Measurements from ENCODE around the gene BAX.

BAX gene

DNA sequence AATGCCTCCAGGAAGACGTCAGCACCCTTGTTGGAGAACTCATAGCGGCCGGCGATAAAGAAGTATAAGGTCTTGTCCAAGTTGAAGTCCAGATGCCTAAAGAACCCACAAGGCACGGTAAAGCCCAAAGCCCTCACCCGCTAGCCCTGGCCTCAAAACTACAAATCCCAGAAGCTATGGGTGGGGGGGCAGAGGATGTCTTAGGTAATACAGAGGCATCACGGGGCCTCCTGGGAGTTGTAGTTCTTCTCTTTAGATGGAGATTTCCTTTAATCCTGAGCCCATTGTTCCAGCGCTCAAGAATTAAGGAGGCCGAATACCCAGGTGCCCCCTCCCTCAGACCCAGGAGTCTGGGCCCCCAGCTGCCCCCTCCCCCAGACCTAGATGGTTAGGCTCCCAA lies 27.6 kb downstream of the BAX start:
- no peak for DNase-seq (ENCODE audit: low read depth in 3 of 3, low spot score in 1 of 3)

DNA sequence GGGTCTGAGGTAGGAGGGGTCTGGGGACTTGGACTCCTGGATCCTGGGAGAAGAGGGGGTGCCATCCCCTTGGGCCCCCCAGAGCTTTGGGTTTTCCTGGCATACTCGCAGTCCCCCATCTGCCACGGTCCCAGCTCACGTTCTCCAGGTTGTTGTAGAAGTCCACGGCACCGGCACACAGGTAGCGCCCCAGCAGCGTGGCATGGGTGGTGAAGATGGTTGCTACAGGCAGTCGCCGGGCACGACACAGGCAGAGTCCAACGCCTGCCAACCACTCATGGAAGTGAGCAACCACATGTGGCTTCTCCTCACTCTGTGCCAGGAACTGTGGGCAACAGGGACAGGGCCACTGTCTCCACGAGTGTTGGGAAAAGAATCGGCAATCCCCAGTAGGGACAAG lies 31.0 kb downstream of the BAX start:
- no peak for DNase-seq (ENCODE audit: low read depth in 3 of 3, low spot score in 1 of 3)

DNA sequence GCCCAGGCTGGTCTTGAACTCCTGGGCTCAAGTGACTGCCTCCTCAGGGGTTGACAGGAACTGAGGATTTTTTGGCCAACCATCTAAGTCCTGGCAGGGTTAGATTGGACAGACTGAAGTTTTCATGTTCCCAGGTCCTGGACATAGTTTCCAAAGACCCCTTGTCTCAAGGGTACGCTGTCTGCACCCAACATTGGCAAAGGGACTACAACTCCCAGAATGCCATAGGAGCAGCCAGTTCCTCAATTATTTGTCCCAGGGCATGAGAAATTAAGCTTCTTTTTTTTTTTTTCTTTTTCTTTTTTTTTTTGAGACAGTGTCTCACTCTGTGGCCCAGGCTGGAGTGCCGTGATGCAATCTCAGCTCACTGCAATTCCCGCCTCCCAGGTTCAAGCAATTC lies 31.5 kb downstream of the BAX start:
- DNase-seq (ENCODE audit: low read depth in 3 of 3, low spot score in 1 of 3) = no peak

DNA sequence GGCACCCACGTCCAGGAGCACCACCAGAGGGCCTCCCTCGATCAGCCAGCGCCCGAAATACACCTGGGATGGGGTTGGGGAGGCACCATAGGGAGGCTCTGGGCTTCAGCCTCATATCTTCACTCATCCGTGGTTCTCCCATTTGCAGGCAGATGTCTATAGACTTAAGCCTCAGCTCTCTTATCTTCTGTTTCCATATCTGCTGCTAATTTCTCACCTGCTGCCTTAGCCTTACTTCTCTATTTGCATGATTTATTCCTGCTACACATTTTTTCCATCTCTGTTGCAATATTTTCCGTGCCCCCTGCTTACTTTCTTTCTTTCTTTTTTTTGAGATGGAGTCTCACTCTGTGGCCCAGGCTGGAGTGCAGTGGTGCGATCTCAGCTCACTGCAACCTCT lies 32.6 kb downstream of the BAX start:
- DNase-seq (ENCODE audit: low read depth in 3 of 3, low spot score in 1 of 3) = no peak

DNA sequence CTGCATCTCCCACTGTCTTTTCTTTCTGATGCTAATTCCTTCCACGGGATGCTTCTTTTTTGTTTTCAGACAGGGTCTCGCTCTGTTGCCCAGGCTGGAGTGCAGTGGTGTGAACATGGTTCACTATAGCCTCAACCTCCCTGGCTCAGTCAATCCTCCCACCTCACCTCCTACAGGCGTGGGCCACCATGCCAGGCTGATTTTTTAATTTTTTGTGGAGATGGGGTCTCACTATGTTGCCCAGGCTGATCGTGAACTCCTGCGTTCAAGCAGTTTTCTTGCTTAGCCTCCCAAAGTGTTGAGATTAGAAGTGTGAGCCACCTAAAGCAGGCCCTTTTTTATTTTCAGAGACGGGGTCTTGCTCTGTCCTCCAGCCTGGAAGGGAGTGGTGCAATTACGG lies 33.6 kb downstream of the BAX start:
- no peak for DNase-seq (ENCODE audit: low read depth in 3 of 3, low spot score in 1 of 3)

DNA sequence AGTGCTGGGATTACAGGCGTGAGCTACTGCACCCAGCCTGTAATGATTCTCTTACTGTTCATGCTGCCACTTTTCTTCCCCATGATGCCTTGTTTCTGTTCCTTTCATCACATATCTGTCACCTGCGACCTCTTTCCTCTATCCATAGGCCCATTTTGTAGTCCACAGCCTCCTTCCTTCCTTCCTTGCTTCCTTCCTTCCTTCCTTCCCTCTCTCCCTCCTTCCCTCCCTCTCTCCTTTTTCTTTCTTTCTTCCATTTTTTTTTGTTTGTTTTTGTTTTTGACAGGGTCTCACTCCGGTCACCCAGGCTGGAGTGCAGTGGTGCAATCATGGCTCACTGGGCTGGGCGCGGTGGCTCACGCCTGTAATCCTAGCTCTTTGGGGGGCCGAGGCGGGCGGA lies 34.2 kb downstream of the BAX start:
- no peak for DNase-seq (ENCODE audit: low read depth in 3 of 3, low spot score in 1 of 3)

DNA sequence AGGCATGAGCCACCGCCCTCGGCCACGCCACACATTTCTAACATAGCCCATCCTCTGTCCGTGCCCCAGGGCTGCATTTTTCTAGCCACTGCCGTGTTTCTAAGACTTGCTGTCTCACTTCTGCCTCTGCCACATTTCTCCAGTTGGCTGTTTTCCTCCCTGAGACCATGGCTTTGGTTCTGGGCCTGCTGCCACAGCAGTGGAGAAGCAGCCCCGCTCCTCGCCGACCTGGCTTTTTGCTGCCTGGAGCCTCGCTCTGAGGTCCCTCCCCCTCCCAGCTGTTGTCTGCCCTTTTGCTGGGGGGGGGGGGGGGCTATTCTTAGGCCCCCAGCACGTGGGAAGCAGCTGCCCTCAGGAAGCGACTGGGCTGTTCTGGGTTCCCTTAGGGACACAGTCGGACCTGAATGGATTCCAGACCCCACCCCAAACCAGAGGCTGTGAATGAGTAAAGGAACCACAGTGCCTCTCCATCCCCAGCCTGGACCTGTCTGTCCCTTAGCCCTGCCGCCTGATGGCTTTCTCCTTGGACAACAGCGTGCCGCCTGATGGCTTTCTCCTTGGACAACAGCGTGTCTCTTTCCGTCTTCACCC lies 35.1 kb downstream of the BAX start:
- no peak for DNase-seq (ENCODE audit: low read depth in 3 of 3, low spot score in 1 of 3)

DNA sequence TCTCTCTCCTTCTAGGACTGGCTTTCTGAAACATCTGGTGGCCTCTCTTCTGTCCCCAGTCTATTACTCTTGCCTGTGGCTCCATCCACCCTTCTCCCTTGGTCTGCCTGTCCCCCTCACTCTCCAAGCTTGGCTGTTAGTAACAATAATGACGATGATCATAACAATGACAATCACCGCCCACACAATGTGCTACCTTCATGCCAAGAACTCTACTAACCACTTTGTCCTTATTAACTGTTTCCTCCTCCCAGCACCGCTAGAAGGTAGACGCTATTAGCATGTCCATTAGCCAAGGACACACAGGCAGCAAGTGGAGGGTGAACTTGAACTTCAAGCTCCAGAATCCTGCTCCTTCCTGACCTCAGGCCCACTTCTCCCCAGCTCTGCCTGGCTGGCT lies 35.7 kb downstream of the BAX start:
- DNase-seq (ENCODE audit: low read depth in 3 of 3, low spot score in 1 of 3) = no peak

DNA sequence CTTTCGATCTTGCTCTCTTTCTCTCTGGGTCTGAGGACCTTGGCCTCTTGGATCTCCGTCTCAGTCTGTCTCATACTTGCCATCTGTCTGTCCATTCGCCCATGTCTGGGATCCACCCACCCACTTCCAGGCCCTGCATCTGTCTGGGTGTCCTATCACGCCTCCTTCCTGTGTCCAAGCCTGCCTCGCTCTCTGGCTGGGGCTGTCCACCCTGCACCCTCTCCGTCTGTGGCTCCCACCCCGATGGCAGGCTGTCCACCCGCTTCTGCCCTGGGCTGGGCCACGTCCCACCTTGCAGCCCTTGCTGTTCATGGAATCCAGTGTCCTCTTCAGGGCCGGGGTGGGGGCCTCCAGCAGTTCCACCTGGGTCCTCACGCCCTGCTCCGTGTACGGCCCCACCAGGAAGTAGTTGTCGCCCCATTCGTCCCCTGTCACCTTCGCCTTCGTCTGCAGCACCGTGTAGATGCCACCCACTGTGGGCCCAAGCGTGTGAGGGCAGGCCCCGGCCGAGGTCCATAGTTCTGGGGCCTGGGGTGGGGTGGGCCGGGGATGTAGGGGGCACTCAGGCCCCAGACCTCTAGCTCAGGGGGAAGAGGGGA lies 36.4 kb downstream of the BAX start:
- DNase-seq (ENCODE audit: low read depth in 3 of 3, low spot score in 1 of 3) = no peak

DNA sequence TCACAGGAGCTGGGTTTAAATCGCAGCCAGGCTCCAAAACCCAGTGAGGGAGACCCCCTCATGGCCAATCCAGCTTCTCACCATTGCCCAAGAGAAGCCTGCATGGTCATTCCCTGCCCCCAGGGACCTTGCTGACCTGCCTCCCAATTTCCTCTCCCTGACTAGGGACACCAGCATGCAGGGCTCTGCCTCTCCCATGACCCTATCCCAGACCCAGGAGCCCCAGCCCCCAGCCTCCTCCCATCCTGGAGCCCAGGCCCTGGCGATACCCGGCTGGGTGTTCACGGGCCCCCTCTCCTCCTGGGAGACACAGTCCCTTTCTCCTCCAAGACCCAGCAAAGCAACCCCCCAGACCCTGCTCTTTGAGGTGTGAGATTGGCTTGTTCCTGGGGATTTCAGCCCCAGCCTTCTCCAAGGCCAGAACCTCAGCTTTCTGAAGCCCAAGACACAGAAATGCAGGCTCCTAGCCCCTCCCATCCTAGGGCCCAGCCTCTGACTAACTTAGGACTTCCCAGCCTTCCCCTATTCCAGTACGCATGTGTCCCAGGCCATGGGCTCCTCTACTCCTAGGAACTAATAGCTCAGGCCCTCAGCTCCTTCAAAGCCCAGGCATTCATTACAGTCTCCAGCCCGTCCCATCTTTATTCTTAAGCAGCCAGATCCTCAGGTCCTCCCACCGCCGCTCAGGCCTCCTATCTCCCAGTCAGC lies 37.4 kb downstream of the BAX start:
- no peak for DNase-seq (ENCODE audit: low read depth in 3 of 3, low spot score in 1 of 3)

DNA sequence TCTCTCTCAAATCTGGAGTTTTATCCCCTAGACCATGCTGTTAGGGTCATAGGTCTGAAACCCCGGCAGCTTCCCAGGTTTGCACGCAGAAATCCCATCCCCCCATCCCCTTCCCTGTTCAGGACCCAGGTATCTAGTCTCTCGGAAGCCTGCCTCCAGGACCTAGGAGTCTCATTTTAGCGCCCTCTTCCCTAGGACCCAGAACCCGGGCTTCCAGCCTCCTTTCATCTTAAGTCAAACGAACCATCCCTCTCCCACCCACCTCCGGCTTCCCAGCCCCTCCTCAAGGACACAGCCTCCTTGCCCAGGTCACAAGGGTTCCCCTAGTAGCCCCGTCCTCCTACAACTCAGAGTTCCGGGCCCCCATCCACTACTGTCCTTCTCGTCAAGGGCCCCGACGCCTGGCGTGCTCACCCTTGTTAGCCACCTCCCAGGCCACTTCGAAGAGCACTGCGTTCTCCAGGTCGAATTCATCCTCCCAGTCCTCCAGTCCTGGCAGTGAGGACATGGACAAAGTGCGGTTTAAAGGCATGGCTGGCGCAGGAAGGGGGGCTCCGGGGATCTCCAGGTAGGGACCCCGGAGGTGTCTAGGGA lies 38.0 kb downstream of the BAX start:
- no peak for DNase-seq (ENCODE audit: low read depth in 3 of 3, low spot score in 1 of 3)

DNA sequence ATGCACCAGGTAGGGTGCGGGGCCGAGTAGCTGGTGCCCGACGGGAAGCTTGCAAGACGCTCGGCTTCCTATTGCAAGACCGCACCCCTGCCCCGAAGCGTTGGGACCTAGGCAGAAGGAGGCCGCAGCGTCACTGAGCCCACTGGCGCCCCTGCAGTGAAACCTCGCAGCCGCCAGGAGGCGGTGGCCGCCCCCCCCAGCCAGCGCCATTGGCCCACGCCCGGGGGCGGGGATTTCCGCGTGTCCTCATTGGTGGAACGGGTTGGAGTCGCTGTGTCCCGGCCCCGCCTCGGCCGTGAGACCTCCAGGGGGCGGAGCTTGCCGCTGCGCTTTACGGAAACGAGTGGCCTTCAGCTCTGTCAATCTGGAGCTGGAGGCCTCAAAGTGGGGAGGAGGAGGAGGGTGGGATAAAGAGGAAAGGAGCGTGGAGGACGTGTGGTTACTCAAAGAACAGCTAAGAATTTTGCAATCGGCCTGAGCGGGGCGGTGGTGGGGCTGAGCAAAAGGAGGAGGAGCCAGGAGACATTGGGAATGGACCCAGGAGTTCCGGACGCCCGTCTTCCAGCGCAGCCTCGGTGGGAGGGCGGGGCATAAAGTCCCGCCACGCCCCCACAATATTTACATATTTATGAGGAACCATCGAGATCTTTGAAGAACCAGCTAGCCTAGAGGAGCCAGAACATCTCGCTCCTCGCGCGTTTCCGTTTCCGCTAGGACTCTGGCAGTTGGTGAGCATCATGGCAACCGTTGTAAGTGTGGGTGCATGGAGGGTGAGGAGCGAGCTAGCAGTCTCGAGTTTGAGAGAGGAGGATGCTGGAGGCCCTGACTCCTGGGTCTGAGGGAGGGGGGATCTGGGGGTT lies 38.7 kb downstream of the BAX start, which contains the start of the genes GYS1 and RUVBL2:
Gene GYS1 (minus strand): TSS at position 135 of the 860 bp plus-strand sequence. CDS start 197 bp downstream, outside the sequence.
Gene RUVBL2 (plus strand): TSS at position 713 of the 860 bp plus-strand sequence. CDS start 25 bp downstream, at position 738.
- peak; percentile 97 to 99 (median 99) for DNase-seq (ENCODE audit: low read depth in 3 of 3, low spot score in 1 of 3)

DNA sequence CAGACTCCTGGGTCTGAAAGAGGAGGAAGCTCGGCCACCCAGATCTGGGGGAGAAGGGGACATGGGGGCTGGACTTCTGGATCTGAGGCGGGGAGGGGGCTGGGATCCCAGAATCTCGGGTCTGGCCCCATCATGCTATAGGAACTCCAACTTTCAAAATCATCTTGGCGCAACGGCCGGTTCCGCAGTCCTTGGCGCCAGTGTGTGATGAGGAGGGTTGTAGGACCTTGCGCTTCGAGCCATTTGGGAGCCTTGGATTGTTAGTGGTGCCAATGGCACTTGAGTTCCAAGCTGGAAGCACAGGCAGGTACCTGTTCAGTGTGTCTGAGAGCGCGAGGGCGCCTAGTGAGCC lies 39.3 kb downstream of the BAX start:
- DNase-seq (ENCODE audit: low read depth in 3 of 3, low spot score in 1 of 3) = no peak

DNA sequence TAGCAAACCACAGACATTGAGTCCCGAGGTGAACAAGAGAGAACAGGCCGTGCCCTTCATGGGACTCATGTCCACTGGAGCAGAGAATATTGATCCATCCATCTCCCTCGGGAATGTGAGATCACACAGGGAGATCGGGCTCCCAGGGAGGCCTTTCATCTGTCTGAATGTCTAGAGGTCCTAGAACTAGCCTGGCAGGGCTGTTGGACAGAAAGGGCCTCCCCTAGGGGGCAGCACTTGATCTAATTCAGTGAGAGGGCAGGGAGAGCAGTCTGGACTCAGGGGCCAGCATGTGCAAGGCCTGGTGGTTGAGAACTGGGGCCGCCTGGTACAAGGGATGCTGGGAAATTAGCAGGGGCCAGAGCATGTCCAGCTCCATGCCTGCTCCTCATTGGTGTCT lies 43.3 kb downstream of the BAX start:
- DNase-seq (ENCODE audit: low read depth in 3 of 3, low spot score in 1 of 3) = peak in 1 of 3 donors; percentile 25

DNA sequence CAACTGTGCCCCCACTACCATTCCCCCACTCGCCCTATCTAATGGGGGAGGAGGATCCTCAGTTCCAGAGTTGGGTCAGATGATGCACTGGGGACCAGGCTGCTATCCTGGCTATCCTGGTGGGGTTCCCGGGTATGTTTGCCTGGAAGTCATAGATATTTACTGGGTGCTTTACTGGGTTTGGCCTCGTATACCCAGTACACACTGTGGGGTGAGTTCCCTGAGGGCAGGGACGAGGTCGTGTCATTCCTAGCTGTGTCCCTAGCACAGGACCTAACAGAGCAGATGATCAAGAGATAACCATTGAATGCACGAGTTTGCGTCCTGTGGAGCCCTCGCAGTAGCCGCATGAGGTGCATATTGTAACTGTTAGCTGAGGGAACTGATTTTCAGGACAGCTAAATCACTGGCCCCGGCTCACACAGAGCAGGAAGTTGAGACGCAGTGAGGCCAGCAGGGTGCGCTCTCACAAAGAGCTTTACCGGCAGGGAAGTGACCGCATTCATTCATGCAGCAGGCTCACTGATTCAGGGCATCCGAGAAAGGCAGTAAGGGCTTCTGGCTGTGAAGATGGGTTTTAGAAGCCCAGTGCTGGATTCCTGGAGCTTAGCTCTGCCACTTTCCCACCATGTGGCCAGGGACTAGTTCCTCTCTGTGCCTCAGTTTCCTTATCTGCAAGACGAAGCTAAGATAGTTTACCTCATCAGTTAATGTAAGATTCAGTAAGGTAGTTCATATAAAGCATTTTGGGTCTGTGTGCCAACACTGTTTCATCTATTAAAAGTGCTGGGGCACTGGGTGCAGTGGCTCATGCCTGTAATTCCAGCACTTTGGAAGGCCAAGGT lies 45.0 kb downstream of the BAX start:
- peak; percentile 26 to 45 (median 44) for DNase-seq (ENCODE audit: low read depth in 3 of 3, low spot score in 1 of 3)

DNA sequence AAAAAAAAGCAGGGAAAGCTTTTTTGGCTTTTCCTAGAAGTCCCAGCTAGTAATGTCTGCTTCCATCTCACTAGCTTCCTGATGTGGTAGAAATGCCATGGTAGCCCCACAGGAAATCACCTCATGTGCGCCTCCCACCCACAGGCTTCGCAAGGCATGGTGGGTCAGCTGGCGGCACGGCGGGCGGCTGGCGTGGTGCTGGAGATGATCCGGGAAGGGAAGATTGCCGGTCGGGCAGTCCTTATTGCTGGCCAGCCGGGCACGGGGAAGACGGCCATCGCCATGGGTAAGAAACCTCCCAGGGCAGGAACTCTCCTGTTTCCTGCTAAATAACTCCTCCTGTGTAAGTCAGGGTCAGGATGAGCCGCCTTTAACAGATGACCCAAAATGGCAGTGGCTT lies 49.5 kb downstream of the BAX start:
- no peak for DNase-seq (ENCODE audit: low read depth in 3 of 3, low spot score in 1 of 3)

DNA sequence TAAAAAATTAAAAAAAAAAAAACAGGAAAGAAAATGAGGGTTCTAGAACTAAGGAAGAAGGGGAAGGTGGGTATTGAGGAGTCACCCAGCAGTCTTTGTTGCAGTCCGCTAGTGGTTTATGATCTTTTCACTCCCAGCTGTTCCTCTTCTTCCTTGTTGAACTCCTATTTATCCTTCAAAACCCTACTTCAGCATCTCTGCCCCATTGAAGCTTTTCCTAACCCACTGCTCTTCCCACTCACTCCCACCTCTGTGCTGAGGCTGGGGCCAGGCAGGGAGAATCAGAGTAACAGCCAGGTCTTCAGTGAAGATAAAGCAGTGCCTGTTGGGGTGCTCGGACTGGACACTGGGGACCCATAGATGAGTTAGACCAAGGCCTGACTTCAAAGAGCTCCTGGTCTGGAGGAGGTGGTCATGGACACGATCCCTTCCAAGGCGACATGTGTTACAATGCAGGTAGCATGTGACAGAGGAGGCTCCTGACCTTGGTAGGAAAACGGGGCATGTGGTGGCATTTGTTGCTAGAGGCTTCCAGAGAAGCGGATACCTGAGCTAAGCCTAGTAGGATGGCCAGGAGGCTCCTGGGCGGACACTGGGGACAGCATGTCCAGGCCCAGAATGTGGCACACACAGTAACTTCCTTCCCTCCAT lies 50.4 kb downstream of the BAX start:
- no peak for DNase-seq (ENCODE audit: low read depth in 3 of 3, low spot score in 1 of 3)

DNA sequence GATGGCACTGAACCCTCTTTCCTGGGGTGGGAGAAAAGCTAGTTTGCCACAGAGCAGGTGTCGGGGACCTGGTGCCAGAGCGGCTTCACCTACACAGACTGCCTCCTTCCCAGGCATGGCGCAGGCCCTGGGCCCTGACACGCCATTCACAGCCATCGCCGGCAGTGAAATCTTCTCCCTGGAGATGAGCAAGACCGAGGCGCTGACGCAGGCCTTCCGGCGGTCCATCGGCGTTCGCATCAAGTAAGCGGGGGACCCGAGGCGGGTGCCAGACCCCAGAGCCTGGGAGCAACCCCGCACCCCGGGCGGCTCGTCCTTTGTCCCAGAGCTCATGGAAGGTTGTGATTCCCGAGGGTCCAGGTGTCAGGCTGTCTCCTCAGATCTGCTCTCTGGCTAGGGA lies 52.2 kb downstream of the BAX start:
- DNase-seq (ENCODE audit: low read depth in 3 of 3, low spot score in 1 of 3) = no peak

DNA sequence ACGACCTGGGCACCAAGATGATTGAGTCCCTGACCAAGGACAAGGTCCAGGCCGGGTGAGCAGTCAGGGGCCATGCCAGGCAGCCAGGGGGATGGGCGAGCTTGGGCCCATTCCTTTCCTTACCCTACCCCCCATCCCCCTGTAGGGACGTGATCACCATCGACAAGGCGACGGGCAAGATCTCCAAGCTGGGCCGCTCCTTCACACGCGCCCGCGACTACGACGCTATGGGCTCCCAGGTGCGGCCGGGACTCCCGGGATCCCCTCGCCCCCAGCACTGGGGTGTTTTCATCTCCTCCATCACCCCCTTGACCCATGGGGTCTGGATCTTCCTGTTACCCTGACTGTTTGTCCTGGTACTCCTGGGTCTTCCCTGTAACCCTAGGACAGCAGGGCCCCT lies 55.2 kb downstream of the BAX start:
- no peak for DNase-seq (ENCODE audit: low read depth in 3 of 3, low spot score in 1 of 3)

DNA sequence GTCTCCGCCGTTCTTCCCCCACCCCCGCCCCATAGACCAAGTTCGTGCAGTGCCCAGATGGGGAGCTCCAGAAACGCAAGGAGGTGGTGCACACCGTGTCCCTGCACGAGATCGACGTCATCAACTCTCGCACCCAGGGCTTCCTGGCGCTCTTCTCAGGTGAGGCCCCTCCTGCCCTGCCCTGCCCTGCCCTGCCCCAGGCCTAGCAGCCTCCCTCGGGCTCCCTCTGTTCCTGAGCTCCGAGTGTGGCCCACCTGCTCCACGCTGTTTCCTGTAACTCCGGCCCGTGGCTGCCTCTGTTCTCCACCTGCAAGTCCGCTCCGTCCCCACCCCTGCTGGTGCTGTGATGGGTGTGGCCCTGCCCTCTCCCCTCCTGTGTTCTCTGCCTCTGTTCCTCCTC lies 55.8 kb downstream of the BAX start:
- DNase-seq (ENCODE audit: low read depth in 3 of 3, low spot score in 1 of 3) = no peak

Data from stimulated activated CD4-positive, alpha-beta T cell treated with anti-CD3 and anti-CD28 coated beads, TNF-alpha, amount 100 ng/mL, for 1 hour (primary cell).